HepG2 (cell line): Measurements from ENCODE around the gene EBLN2.

ENCODE experiments used
- ESRRA ChIP-seq: sonication (generic); formaldehyde crosslinking; IDR thresholded peaks from 2 replicates; pipeline ENCODE4 v1.5.1; 2020; ENCODE audit warnings: mild to moderate bottlenecking, low read depth, missing genetic modification reagents
- SRY ChIP-seq: sonication (generic); formaldehyde crosslinking; IDR thresholded peaks from 2 replicates; pipeline ENCODE4 v1.8.0; 2022; ENCODE audit warnings: mild to moderate bottlenecking, missing genetic modification reagents
- STAT6 ChIP-seq: sonication (generic); formaldehyde crosslinking; IDR thresholded peaks from 2 replicates; pipeline ENCODE4 v1.4.0; 2020; ENCODE audit warnings: missing genetic modification reagents, mild to moderate bottlenecking, borderline replicate concordance

GRCh38 chr3:73060302-73060723 lies 1.1 kb upstream of the EBLN2 start:
- TF ChIP-seq STAT6 (CRISPR knock-in tag), result no peak
- no peak for TF ChIP-seq ESRRA
- TF ChIP-seq SRY (CRISPR knock-in tag), result no peak
